HepG2 (cell line): Measurements from ENCODE around the gene C20orf202. TPM values are rescaled to one million over a fixed set of nuclear protein-coding genes. Genes with fewer than 3 reads are reported as not detected.

Experiments used
- CERS6 ChIP-seq: sonication (generic); formaldehyde crosslinking; IDR thresholded peaks from 2 replicates; pipeline ENCODE4 v1.5.0; 2020; ENCODE audit warnings: missing genetic modification reagents
- EED ChIP-seq: sonication (generic); formaldehyde crosslinking; IDR thresholded peaks from 2 replicates; pipeline ENCODE4 v1.5.0; 2020; ENCODE audit warnings: mild to moderate bottlenecking, missing genetic modification reagents
- HOXA3 ChIP-seq: sonication (generic); formaldehyde crosslinking; IDR thresholded peaks from 2 replicates; pipeline ENCODE4 v1.5.0; 2020; ENCODE audit warnings: missing genetic modification reagents
- HOXA9 ChIP-seq: sonication (generic); formaldehyde crosslinking; IDR thresholded peaks from 2 replicates; pipeline ENCODE4 v1.8.1; 2022; ENCODE audit warnings: missing genetic modification reagents, mild to moderate bottlenecking, moderate library complexity, borderline replicate concordance
- RAD21 ChIP-seq: fragments of 450-650 bp; formaldehyde crosslinking; IDR thresholded peaks from 2 replicates; pipeline ENCODE4 v1.5.0; 2020; ENCODE audit warnings: mild to moderate bottlenecking
- ZNF564 ChIP-seq: sonication (generic); formaldehyde crosslinking; IDR thresholded peaks from 2 replicates; pipeline ENCODE4 v1.8.1; 2023; ENCODE audit warnings: mild to moderate bottlenecking, missing genetic modification reagents
- ZNF709 ChIP-seq: sonication (generic); formaldehyde crosslinking; IDR thresholded peaks from 2 replicates; pipeline ENCODE4 v1.5.0; 2020; ENCODE audit warnings: mild to moderate bottlenecking, missing genetic modification reagents
- polyA plus RNA-seq, 8 experiments: library from polyadenylated mRNA; depleted of rRNA in 3 of 8; stranded (reverse) in 7 of 8; unstranded in 1 of 8; fragments of >200 nt; fragmentation: Illumina TruSeq in 4 of 8; extraction: Trizol in 4 of 8; gene quantifications; 2 replicates each; pipeline versions ENCODE4 v1.2.1 to v1.2.3, GENCODE V29; 2011 to 2016; ENCODE audit warnings: low read depth in 4 of 8, missing spikeins in 1 of 8, mixed read lengths in 1 of 8; ENCODE audit not compliant: insufficient read depth in 1 of 8
- total RNA-seq, 5 experiments: library from RNA; depleted of rRNA; stranded (reverse); fragments of >200 nt; fragmentation: Illumina TruSeq; extraction: Trizol; gene quantifications; 2 replicates each; pipeline ENCODE4 v1.2.3, GENCODE V29; 2016; ENCODE audit warnings: low read depth in 1 of 5
- TF ChIP-seq, protein P1 (sequence below), 2 experiments: sonication (generic) in 1 of 2; formaldehyde crosslinking in 1 of 2; IDR thresholded peaks; 2 replicates each; pipeline versions ENCODE4 v1.4.0 to v1.6.1; 2018 to 2020; ENCODE audit warnings: missing genetic modification reagents in 2 of 2, borderline replicate concordance in 1 of 2, low read depth in 1 of 2, mild to moderate bottlenecking in 1 of 2, missing biosample characterization in 1 of 2
- TF ChIP-seq, protein P2 (sequence below): sonication (generic); formaldehyde crosslinking; conservative IDR thresholded peaks from 2 replicates; pipeline ENCODE4 v1.4.0; 2020; ENCODE audit warnings: missing genetic modification reagents
- TF ChIP-seq, protein P3 (sequence below): sonication (generic); formaldehyde crosslinking; IDR thresholded peaks from 2 replicates; pipeline ENCODE4; 2020; ENCODE audit warnings: missing genetic modification reagents, mild to moderate bottlenecking, borderline replicate concordance
- TF ChIP-seq, protein P4 (sequence below): sonication (generic); formaldehyde crosslinking; IDR thresholded peaks from 2 replicates; pipeline ENCODE4 v1.8.0; 2022; ENCODE audit warnings: missing genetic modification reagents, low read depth, mild to moderate bottlenecking, borderline replicate concordance

Gene C20orf202
- total and polyA plus RNA-seq, 2 of the 13 experiments (the other 11 are each of a cell fraction or from before 2014, with no cell fraction given), result 0.20 to 1.2 TPM

- TF ChIP-seq HOXA9 (CRISPR knock-in tag) (no peak), ZNF709 (CRISPR knock-in tag) (no peak), HOXA3 (CRISPR knock-in tag) (no peak), ZNF564 (CRISPR knock-in tag) (peak; percentile 49; the same call in 1 of the 2 replicates), EED (no peak), RAD21 (CRISPR knock-in tag) (no peak), CERS6 (CRISPR knock-in tag) (no peak)
- TF ChIP-seq, protein P1, sequence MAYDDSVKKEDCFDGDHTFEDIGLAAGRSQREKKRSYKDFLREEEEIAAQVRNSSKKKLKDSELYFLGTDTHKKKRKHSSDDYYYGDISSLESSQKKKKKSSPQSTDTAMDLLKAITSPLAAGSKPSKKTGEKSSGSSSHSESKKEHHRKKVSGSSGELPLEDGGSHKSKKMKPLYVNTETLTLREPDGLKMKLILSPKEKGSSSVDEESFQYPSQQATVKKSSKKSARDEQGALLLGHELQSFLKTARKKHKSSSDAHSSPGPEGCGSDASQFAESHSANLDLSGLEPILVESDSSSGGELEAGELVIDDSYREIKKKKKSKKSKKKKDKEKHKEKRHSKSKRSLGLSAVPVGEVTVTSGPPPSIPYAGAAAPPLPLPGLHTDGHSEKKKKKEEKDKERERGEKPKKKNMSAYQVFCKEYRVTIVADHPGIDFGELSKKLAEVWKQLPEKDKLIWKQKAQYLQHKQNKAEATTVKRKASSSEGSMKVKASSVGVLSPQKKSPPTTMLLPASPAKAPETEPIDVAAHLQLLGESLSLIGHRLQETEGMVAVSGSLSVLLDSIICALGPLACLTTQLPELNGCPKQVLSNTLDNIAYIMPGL (CRISPR knock-in tag; IDR thresholded peaks at IDR 0.05; ENCODE audit: borderline replicate concordance in 1 of 2, low read depth in 1 of 2), result peak in 1 of 2 experiments; percentile 42; a peak in 3 of 4 replicates
- TF ChIP-seq, protein P2, sequence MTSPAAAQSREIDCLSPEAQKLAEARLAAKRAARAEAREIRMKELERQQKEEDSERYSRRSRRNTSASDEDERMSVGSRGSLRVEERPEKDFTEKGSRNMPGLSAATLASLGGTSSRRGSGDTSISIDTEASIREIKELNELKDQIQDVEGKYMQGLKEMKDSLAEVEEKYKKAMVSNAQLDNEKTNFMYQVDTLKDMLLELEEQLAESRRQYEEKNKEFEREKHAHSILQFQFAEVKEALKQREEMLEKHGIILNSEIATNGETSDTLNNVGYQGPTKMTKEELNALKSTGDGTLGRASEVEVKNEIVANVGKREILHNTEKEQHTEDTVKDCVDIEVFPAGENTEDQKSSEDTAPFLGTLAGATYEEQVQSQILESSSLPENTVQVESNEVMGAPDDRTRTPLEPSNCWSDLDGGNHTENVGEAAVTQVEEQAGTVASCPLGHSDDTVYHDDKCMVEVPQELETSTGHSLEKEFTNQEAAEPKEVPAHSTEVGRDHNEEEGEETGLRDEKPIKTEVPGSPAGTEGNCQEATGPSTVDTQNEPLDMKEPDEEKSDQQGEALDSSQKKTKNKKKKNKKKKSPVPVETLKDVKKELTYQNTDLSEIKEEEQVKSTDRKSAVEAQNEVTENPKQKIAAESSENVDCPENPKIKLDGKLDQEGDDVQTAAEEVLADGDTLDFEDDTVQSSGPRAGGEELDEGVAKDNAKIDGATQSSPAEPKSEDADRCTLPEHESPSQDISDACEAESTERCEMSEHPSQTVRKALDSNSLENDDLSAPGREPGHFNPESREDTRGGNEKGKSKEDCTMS (CRISPR knock-in tag), result no peak
- TF ChIP-seq, protein P3, sequence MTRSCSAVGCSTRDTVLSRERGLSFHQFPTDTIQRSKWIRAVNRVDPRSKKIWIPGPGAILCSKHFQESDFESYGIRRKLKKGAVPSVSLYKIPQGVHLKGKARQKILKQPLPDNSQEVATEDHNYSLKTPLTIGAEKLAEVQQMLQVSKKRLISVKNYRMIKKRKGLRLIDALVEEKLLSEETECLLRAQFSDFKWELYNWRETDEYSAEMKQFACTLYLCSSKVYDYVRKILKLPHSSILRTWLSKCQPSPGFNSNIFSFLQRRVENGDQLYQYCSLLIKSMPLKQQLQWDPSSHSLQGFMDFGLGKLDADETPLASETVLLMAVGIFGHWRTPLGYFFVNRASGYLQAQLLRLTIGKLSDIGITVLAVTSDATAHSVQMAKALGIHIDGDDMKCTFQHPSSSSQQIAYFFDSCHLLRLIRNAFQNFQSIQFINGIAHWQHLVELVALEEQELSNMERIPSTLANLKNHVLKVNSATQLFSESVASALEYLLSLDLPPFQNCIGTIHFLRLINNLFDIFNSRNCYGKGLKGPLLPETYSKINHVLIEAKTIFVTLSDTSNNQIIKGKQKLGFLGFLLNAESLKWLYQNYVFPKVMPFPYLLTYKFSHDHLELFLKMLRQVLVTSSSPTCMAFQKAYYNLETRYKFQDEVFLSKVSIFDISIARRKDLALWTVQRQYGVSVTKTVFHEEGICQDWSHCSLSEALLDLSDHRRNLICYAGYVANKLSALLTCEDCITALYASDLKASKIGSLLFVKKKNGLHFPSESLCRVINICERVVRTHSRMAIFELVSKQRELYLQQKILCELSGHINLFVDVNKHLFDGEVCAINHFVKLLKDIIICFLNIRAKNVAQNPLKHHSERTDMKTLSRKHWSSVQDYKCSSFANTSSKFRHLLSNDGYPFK (CRISPR knock-in tag), result no peak
- TF ChIP-seq, protein P4, sequence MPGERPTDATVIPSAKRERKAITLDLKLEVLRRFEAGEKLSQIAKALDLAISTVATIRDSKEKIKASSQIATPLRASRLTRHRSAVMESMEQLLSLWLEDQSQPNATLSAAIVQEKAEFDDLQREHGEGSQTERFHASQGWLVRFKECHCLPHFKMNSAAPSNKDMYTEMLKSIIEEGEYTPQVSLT (CRISPR knock-in tag), result no peak
These were observed 17.9 kb upstream of the C20orf202 start (continued) for GRCh38 chr20:1185316-1185741.
